ENCODE measurements around the gene RPA3. TPM values are rescaled to one million over a fixed set of nuclear protein-coding genes. Genes with fewer than 3 reads are reported as not detected.
A peak's percentile ranks its signal among the peaks of the same experiment; 100 is the strongest.
"Not testable (repeated sequence)": the region's sequence is repeated elsewhere in the genome, so short reads cannot be mapped to it uniquely, and the experiment has no call there.

RPA3 gene
- polyA plus RNA-seq, 1 donor (not counting 4 experiments of a cell fraction or from before 2014, with no cell fraction given), result 51.1 TPM

- peak overlapping the region; percentile 5 for H3K27ac ChIP-seq (ENCODE audit: control insufficient read depth, insufficient read depth, low read length)
- peak in 2 of 3 experiments; percentile 33 to 52 for TF ChIP-seq CTCF (optimal IDR thresholded peaks at IDR 0.05 in 1 of 3, IDR thresholded peaks at IDR 0.05 in 1 of 3, conservative IDR thresholded peaks at IDR 0.05 in 1 of 3; ENCODE audit: extremely low read depth in 1 of 3, insufficient read depth in 2 of 3, low read length in 3 of 3)
- TF ChIP-seq EZH2 (IDR thresholded peaks at IDR 0.05; ENCODE audit: low read length), result no peak
- peak overlapping the region; percentile 34 for H3K9ac ChIP-seq (ENCODE audit: control insufficient read depth, extremely low read depth, insufficient read depth, low read length)
- H4K20me1 ChIP-seq (ENCODE audit: control insufficient read depth, extremely low read depth, insufficient read depth, low read length), result no peaks in the 10 kb centered on the region
- H3K9me3 ChIP-seq (ENCODE audit: control insufficient read depth, low read depth, low read length), result no peaks in the 10 kb centered on the region
- DNase-seq (ENCODE audit: low read depth, low spot score) (peak; percentile 11), FAIRE-seq (peak; percentile 32)
- no peaks in the 10 kb centered on the region for H3K79me2 ChIP-seq (ENCODE audit: control insufficient read depth, insufficient read depth, low read length)
- no peaks in the 10 kb centered on the region for H3K27me3 ChIP-seq (ENCODE audit: control insufficient read depth, extremely low read depth, insufficient read depth, low read length)
- H2AFZ ChIP-seq (ENCODE audit: control insufficient read depth, low read length), result peak overlapping the region; percentile 53
- H3K4me3 ChIP-seq (ENCODE audit: control insufficient read depth in 2 of 3, extremely low read depth in 1 of 3, insufficient read depth in 2 of 3, low read depth in 1 of 3, low read length in 3 of 3), result no peak overlapping the region
- no peaks in the 10 kb centered on the region for H3K36me3 ChIP-seq (ENCODE audit: control insufficient read depth in 2 of 2, extremely low read depth in 1 of 2, insufficient read depth in 2 of 2, low read length in 2 of 2)
- dilution Hi-C loops (cut with MboI; ENCODE audit: extremely low pct_ligation_motif_present, low sequenced_read_pairs), result no loop called here
- peaks cover 18% of the 10 kb centered on the region for H3K4me1 ChIP-seq (ENCODE audit: control insufficient read depth, extremely low read depth, insufficient read depth, low read length)
- peak overlapping the region; percentile 70 for H3K4me2 ChIP-seq (ENCODE audit: control insufficient read depth, extremely low read depth, insufficient read depth, low read depth, low read length)
- no peaks in the 10 kb centered on the region for H3K9me1 ChIP-seq (ENCODE audit: control insufficient read depth, extremely low read depth, insufficient read depth, low read length)
Measured at GRCh38 chr7:7681191-7681935, 37.0 kb downstream of the RPA3 start.

GRCh38 chr7:7679640-7680039 lies 38.8 kb downstream of the RPA3 start:
- H3K27me3 ChIP-seq (ENCODE audit: control insufficient read depth, extremely low read depth, insufficient read depth, low read length); DNase-seq (ENCODE audit: low read depth, low spot score); H4K20me1 ChIP-seq (ENCODE audit: control insufficient read depth, extremely low read depth, insufficient read depth, low read length); H3K4me2 ChIP-seq (ENCODE audit: control insufficient read depth, extremely low read depth, insufficient read depth, low read depth, low read length); FAIRE-seq; H3K9ac ChIP-seq (ENCODE audit: control insufficient read depth, extremely low read depth, insufficient read depth, low read length); H3K27ac ChIP-seq (ENCODE audit: control insufficient read depth, insufficient read depth, low read length); dilution Hi-C loops (cut with MboI; ENCODE audit: extremely low pct_ligation_motif_present, low sequenced_read_pairs); H3K9me1 ChIP-seq (ENCODE audit: control insufficient read depth, extremely low read depth, insufficient read depth, low read length); H3K4me3 ChIP-seq (ENCODE audit: control insufficient read depth in 2 of 3, extremely low read depth in 1 of 3, insufficient read depth in 2 of 3, low read depth in 1 of 3, low read length in 3 of 3); H3K36me3 ChIP-seq (ENCODE audit: control insufficient read depth in 2 of 2, extremely low read depth in 1 of 2, insufficient read depth in 2 of 2, low read length in 2 of 2); H3K79me2 ChIP-seq (ENCODE audit: control insufficient read depth, insufficient read depth, low read length); H3K9me3 ChIP-seq (ENCODE audit: control insufficient read depth, low read depth, low read length); H2AFZ ChIP-seq (ENCODE audit: control insufficient read depth, low read length): not testable (repeated sequence)
- peaks cover 18% of the 10 kb centered on the region for H3K4me1 ChIP-seq (ENCODE audit: control insufficient read depth, extremely low read depth, insufficient read depth, low read length)
